GM12875 (cell line): ENCODE data around the gene EVPL.

Experiments
- H3K4me3 ChIP-seq: one replicate; pipeline ENCODE4 v1.5.1; 2011; ENCODE audit warnings: low read depth, low read length, control low read depth
- CTCF ChIP-seq: IDR thresholded peaks from 2 replicates; pipeline ENCODE4 v1.5.1; 2011; ENCODE audit warnings: low read depth, mild to moderate bottlenecking, control low read depth, inconsistent platforms, low read length, moderate library complexity, borderline replicate concordance; ENCODE audit not compliant: insufficient read depth

Gene EVPL

GRCh38 chr17:76033139-76033538 is 6.0 kb upstream of the EVPL start:
- TF ChIP-seq CTCF = no peak
- no peak overlapping the region for H3K4me3 ChIP-seq

GRCh38 chr17:76032780-76033108 is 5.6 kb upstream of the EVPL start:
- TF ChIP-seq CTCF = no peak
- no peak overlapping the region for H3K4me3 ChIP-seq

GRCh38 chr17:76032073-76032779 is 5.1 kb upstream of the EVPL start:
- no peak overlapping the region for H3K4me3 ChIP-seq
- TF ChIP-seq CTCF = no peak

GRCh38 chr17:76026714-76027158 is 370 bp downstream of the EVPL start:
- no peak overlapping the region for H3K4me3 ChIP-seq
- TF ChIP-seq CTCF = no peak

DNA sequence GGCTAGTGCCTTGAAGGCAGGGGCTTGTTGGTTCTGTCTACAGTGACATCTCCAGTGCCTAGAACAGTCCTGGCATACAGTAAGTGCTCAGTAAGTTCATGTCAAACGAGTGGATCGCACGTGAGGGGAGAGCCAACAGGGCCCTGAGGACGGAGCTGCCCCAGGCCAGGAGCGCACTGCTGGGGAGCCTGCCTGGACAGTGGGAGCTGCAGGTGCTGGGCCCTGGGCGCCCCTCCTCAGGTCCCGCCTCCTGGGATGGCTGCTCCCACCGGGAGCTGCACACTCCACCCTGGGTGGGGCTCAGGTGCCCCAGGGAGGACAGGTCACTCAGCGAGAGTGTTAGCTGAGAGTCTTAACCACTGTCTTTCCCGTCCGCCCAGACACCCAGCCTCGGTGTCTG is 1.8 kb downstream of the EVPL start:
- H3K4me3 ChIP-seq = no peak overlapping the region
- no peak for TF ChIP-seq CTCF

GRCh38 chr17:76024353-76024752 is 2.8 kb downstream of the EVPL start:
- no peak for TF ChIP-seq CTCF
- H3K4me3 ChIP-seq = no peak overlapping the region

DNA sequence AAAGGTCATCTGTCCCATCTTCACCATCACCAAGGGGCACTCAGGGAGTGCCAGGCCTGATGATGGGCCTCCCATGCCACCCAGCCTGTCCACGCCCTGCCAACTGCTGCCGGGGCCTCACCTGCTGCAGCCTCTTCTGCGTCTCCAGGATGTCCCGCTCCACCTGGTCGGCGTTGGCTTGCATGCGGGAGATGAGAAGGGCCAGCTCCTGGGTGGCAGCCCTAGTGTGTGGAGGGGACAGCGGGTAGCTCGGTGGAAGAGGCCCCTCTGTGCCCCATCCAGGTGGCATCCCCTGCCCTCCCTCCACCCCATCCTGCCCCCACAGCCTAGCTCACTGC is 3.2 kb downstream of the EVPL start:
- TF ChIP-seq CTCF = no peak
- no peak overlapping the region for H3K4me3 ChIP-seq
